ENCODE results near the gene PRG2. TPM values are rescaled to one million over a fixed set of nuclear protein-coding genes. Genes with fewer than 3 reads are reported as not detected.

PRG2 gene
- total RNA-seq, 4 donors from 2014 or later = not detected

DNA sequence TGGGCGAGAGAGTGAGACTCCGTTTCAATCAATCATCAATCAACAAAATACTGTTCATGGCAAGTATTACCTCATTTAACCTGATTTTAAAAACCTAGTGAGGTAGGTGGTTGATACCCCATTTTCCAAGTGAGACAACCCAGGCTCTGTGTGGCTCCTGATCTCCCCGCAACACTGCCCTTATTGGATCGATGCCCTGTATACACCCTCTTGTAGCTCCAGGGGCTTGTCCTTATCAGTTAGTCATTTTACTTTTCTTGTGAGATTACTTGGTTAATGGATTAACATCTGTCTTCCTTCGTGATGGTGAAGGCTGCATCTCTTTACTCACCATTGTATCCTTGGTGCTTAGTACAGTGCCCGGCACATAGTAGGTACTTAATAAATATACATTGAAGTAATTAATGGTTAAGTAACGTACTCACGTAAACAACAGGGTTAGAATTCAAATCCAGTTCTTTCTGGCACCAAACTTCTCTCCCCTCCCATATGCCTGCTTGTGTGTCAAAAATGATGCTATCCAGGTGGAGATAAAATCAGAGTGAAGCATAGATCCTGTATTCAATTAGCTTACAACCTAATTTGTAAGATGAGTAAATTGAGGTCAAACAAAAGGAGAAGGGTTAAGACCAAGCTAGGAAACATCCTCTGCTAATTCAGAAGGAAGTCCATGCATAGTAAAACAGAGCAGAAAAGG lies 1.8 kb upstream of the PRG2 start:
- no peak for TF ChIP-seq POLR2A (IDR thresholded peaks at IDR 0.05)
- TF ChIP-seq CTCF (IDR thresholded peaks at IDR 0.05 in 4 of 5, conservative IDR thresholded peaks at IDR 0.05 in 1 of 5) = no peak
- DNase-seq = no peak
- H3K9me3 ChIP-seq = no peaks in the 10 kb centered on the region
- no peaks in the 10 kb centered on the region for H3K36me3 ChIP-seq
- intact Hi-C loops (cut with DNase I; ENCODE audit: low total_unique reads) = no loop called here
- no peak overlapping the region for H3K27ac ChIP-seq
- in situ Hi-C loops (cut with MboI; ENCODE audit: low sequenced_read_pairs in 4 of 4) = no loop called here
- H3K4me3 ChIP-seq = no peak overlapping the region
- no peaks in the 10 kb centered on the region for H3K27me3 ChIP-seq
- H3K4me1 ChIP-seq = peaks cover 0 to 2% of the 10 kb centered on the region in 2 donors
- no peak for ATAC-seq

DNA sequence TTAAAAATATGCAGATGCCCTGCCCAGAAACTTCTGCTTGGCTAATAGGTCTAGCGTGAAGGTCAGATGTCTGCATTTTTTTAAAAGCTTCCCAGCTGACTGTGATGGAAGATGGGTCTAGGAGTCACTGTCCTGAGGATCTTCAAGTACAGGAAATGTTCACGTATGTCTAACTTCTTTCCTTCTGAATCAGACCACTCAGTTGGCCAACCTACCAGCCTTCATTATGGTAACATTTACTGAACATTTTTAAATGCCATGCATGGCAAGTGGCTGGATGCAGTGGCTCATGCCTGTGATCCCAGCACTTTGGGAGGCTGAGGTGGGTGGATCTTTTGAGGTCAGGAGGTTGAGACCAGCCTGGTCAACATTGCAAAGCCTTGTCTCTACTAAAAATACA lies 1.1 kb upstream of the PRG2 start:
- intact Hi-C loops (cut with DNase I; ENCODE audit: low total_unique reads) = no loop called here
- Histone ChIP-seq H3K9me3 (no peaks in the 10 kb centered on the region), H3K27me3 (no peaks in the 10 kb centered on the region), H3K4me3 (no peak overlapping the region), H3K36me3 (no peaks in the 10 kb centered on the region), H3K27ac (no peak overlapping the region), H3K4me1 (peaks cover 7 to 8% of the 10 kb centered on the region in 2 donors)
- no peak for TF ChIP-seq CTCF (IDR thresholded peaks at IDR 0.05 in 4 of 5, conservative IDR thresholded peaks at IDR 0.05 in 1 of 5)
- no peak for TF ChIP-seq POLR2A (IDR thresholded peaks at IDR 0.05)
- in situ Hi-C loops (cut with MboI; ENCODE audit: low sequenced_read_pairs in 4 of 4) = no loop called here
- no peak for ATAC-seq
- no peak for DNase-seq

DNA sequence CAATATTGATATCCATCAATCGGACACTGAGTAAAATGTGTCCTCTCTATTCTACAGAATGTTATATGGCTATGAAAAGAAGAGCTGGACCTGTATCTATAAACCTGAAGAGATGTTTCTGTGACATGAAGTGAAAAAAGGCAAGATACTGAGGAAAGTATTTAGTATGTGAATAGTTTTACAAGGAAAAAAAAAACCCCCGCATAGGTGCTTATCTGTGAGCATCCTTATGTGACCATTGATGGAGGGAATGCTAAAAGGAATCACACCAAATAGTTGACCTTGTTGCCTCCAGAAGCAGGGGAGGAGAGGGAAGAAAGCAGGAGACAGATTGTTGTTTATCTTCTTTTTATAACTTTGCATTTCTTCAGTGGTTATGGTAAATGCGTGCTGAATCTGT lies 661 bp upstream of the PRG2 start:
- H3K4me3 ChIP-seq = no peak overlapping the region
- H3K4me1 ChIP-seq = peaks cover 11% of the 10 kb centered on the region in 2 donors
- H3K27ac ChIP-seq = no peak overlapping the region
- DNase-seq = no peak
- intact Hi-C loops (cut with DNase I; ENCODE audit: low total_unique reads) (no loop called here), in situ Hi-C loops (cut with MboI; ENCODE audit: low sequenced_read_pairs in 4 of 4) (no loop called here)
- H3K36me3 ChIP-seq = no peaks in the 10 kb centered on the region
- H3K27me3 ChIP-seq = no peaks in the 10 kb centered on the region
- H3K9me3 ChIP-seq = no peaks in the 10 kb centered on the region
- TF ChIP-seq CTCF (IDR thresholded peaks at IDR 0.05 in 4 of 5, conservative IDR thresholded peaks at IDR 0.05 in 1 of 5) = no peak
- ATAC-seq = no peak

- TF ChIP-seq CTCF (IDR thresholded peaks at IDR 0.05 in 4 of 5, conservative IDR thresholded peaks at IDR 0.05 in 1 of 5) (peak in 1 of 5 experiments; percentile 15), POLR2A (IDR thresholded peaks at IDR 0.05) (no peak)
- no peak for DNase-seq
These were observed 3.0 kb downstream of the PRG2 start for GRCh38 chr11:57387289-57388030.

More at GRCh38 chr11:57387289-57388030, 3.0 kb downstream of the PRG2 start:
- Histone ChIP-seq H3K4me3 (no peak overlapping the region), H3K27ac (peak overlapping the region in 2 of 4 donors; percentile 46 to 64), H3K36me3 (no peaks in the 10 kb centered on the region), H3K27me3 (no peaks in the 10 kb centered on the region), H3K4me1 (peaks cover 14 to 16% of the 10 kb centered on the region in 2 donors), H3K9me3 (no peaks in the 10 kb centered on the region)
- peak in 1 of 2 donors; percentile 16 for ATAC-seq
- in situ Hi-C loops (cut with MboI; ENCODE audit: low sequenced_read_pairs in 4 of 4) (no loop called here), intact Hi-C loops (cut with DNase I; ENCODE audit: low total_unique reads) (no loop called here)
